D341Med (cell line): ENCODE data around the gene IL9R.
"Not testable (repeated sequence)": the region's sequence is repeated elsewhere in the genome, so short reads cannot be mapped to it uniquely, and the experiment has no call there.

Experiments used
- DNase-seq: peaks from one replicate; pipeline ENCODE4 v3.0.0; 2012; ENCODE audit warnings: low spot score

IL9R gene

DNA sequence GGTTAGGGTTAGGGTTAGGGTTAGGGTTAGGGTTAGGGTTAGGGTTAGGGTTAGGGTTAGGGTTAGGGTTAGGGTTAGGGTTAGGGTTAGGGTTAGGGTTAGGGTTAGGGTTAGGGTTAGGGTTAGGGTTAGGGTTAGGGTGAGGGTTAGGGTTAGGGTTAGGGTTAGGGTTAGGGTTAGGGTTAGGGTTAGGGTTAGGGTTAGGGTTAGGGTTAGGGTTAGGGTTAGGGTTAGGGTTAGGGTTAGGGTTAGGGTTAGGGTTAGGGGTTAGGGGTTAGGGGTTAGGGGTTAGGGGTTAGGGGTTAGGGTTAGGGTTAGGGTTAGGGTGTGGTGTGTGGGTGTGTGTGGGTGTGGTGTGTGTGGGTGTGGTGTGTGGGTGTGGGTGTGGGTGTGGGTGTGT lies 33.0 kb downstream of the IL9R start:
- not testable (repeated sequence) for DNase-seq
